ENCODE results near the gene TAC3.

Gene TAC3

DNA sequence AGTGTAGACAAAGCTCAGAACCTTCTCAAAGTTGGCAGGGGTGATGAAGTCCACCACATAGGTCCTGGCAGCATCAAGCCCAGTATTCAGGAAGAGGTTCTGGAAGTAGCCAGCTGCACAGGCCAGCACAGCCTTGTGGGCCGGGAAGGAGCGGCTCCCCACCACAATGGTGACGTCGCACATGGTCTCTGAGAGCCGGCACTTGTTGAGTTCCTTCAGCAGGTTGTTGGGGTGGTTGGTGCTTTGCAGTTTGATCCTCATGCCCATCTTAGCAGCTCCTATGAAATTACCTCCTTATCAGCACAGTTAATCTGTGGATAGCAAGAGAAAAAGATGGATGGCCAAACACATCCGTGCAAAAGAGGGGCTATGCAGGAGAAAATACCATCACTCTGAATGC, 11.7 kb downstream of the TAC3 start:
- no peak for DNase-seq (ENCODE audit: low read depth)

DNA sequence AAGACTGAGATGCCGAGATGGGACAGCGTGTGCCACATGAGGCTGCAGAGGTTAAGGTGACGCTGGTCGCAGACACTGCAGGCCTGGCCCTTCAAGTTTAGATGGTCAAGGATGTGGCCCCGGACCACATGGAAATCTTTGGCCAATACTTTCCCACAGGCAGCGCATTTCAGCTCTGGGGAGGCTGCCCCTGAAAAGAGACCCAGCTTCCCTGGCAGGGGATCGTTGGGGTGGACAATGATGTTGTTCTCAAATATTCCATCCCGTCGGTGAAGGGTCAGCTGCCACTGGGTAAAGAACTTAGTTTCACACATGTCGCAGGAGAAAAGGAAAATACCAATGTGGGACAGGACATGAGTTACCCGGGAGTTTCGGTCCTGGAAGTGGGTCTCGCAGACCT, 12.9 kb downstream of the TAC3 start:
- DNase-seq (ENCODE audit: low read depth) = no peak

GRCh38 chr12:57001448-57001906, 14.9 kb downstream of the TAC3 start:
- DNase-seq (ENCODE audit: low read depth) = peak; percentile 78

GRCh38 chr12:57000393-57000792, 15.9 kb downstream of the TAC3 start:
- DNase-seq (ENCODE audit: low read depth) = peak; percentile 37

GRCh38 chr12:56999456-56999855, 16.9 kb downstream of the TAC3 start:
- peak; percentile 20 for DNase-seq (ENCODE audit: low read depth)

DNA sequence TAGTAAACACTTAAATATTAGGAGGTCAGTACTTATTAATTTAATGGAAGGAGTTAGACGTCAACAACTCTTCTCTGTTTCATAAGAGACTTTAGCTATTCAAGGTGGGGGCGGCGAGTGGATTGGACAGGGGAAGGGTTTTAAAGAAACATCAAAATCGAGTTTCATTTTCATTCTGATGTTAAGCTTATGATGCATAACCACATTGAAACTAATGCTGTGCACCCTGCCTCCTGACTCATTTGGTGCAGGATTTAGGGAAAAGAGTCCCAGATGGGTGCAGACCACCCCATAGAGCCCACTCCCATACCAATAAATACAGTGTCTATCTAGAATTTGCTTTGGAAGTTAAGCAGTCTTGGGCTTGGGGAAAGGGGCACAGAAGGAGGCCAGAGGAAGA, 17.3 kb downstream of the TAC3 start:
- no peak for DNase-seq (ENCODE audit: low read depth)

GRCh38 chr12:56998316-56998715, 18.0 kb downstream of the TAC3 start:
- DNase-seq (ENCODE audit: low read depth) = no peak

DNA sequence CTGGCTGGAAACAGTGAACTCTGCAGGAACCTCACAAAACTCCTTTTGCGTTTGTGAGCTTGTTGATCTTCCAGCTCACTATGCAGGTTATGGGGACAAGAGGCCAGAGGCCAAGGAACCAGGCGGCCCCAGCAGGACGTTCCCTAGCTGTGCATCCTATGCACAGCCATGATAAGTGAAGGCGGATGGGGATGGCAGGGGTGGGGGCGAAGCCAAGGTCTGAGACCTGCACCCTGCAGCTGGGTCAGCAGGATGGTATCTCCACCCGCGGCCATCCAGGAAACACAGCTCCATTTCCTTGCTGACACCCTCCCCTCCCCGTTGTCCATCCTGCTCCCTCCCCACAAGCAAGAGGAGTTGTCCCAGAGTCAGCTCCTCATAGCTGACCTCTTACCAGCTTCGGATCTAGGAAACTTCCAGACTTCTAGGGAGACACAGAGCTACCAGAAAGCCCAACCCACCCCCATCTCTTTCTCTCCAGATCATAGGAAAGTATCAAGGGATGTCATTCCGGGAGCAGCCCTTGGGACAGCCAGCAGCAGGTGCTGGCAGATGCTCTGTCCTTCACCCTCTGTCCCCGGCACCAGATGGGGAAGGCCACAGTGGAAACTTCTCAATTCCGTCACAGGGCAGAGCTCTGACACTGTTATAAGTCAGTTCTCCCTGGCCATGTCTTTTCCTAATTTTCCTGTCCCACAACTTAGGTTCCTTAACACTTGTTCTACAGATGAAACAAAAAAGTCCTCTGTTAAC, 19.4 kb downstream of the TAC3 start:
- DNase-seq (ENCODE audit: low read depth) = no peak

GRCh38 chr12:56995930-56996496, 20.3 kb downstream of the TAC3 start:
- DNase-seq (ENCODE audit: low read depth) = no peak

GRCh38 chr12:56995201-56995929, 21.0 kb downstream of the TAC3 start:
- DNase-seq (ENCODE audit: low read depth) = no peak

DNA sequence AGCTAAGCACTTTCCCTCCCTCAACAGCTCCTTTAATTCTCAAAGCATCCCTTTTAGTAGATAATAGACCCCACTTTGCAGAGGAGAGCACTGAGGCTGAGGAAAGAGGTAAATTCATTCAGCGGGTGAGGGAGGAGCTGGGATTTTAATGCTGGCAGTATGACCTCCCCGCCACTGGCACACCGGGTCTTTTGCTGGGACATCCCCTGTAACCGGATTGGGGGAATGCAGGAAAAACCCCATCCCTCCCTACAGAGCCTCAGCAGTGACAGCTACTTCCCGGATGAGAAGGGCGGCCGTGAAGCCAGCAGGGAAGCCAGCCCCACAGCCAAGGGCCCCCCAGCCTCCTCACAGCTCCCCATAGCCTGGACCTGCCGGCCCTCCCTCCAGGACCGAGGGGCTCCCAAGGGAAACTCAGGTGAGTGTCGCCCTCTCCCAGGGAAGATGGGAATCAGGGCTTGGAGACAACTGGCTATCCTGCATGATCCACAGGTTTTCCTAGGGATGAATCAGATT, 22.0 kb downstream of the TAC3 start:
- no peak for DNase-seq (ENCODE audit: low read depth)

DNA sequence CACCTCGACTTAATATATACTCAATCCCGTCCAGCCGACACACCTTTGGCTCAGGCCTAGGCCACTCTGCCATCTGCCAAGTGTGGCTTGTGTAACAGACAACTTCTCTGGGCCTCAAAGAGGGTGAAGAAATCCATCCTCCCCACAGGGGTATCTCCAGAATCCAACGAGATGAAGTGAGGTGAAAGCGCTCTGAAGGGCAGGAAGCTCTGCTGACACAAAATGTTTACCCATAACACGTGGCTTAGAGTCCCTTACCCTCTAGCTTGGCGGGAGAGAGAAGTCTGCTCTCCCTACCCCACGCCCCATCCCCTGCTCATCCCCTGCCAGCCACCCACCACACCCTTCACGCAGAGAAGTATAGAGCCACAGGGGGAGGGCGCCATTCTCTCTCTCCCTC, 23.0 kb downstream of the TAC3 start:
- no peak for DNase-seq (ENCODE audit: low read depth)

DNA sequence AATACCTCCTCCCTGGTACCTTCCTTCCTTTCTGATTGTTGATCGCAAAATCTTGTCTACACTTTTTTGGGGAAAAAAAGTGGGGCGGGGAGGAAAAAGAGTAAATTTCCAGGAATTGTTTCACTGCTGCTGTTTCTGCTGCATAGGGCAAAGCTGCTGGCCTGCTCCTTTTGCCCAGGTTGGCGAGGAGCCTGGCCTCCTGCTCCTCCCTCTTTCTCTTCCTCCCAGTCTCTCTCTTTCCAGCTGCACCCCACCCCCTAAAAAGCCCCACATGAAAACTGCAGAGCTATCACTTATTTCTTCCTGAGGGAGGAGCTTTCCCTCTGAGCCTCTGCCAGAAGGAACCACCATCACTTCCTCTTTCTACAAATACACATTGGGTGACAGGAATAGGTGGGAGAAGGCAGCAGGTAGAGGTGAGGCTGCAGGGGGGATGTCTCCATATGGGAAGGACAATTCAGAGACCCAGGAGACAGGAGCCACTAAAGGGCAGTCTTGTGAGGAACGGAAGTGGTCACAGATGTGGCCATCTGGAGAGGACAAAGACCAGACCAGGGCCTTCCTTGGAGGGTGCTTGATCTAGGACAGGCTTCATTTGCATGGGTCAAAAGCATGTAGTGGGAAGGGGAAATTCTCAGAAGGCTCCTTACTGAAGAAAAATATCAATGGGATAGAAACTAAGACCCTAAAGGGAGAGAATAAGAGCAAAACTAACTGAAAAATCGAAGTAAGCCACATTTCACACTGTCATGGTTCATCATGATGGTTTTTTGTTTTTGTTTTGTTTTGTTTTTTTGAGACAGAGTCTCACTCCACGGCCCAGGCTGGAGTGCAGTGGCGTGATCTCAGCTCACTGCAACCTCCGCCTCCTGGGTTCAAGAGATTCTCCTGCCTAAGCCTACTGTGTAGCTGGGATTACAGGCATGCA, 24.7 kb downstream of the TAC3 start:
- DNase-seq (ENCODE audit: low read depth) = no peak

DNA sequence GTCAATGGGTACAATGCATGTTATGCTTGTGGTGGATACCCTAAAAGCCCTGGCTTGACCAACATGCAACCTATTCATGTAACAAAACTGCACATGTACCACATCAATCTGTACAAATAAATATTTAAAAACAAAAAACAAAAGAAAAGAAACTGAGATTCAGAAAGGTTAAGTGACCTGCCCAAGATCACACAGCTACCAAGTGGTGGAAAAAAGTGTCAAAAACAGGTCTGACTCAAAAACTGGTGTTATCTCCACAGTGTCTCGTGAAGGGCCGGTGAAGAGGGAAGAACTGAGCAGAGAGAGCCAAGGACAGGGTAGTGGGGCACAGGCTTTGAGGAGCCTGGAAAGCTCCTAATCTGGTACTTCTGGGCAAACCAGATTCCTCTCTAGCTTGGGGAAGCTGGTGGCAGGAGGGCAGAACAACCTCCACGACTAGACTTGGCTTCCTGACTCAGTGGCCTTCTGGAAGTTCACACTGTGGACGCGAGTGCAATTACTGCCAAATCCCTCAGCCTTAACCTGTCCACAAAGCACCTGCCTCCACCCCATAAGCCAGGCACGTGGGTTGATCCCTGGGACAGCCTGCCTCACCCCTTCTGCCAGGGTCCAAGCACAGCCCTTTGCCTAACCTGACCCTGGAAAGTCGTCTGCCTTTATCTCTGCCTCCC, 25.5 kb downstream of the TAC3 start:
- no peak for DNase-seq (ENCODE audit: low read depth)

DNA sequence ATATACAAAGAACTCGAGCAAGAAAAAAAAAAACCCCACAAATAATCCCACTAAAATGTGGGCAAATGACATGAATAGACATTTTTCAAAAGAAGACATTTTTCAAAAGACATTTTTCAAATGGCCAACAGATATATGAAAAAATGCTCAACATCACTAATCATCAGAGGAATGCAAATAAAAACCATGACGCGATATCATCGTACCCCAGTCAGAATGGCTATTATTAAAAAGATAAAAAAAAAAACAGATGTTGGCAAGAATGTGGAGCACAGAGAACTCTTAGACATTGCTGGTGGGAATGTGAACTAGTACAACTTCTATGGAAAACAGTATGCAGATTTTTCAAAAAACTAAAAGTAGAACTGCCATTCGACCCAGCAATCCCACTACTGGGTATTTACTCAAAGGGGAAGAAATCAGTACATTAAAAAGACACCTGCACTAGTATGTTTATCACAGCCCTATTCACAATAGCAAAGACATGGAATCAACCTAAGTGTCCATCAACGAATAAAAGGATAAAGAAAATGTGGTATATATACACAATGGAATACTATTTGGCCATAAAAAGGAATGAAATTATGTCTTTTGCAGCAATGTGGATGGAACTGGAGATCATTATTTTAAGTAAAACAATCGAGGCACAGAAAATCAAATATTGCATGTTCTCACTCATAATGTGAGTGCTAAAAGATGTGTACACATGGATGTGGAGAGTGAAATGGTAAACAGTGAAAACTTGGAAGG, 26.3 kb downstream of the TAC3 start:
- peak; percentile 24 for DNase-seq (ENCODE audit: low read depth)

- DNase-seq (ENCODE audit: low read depth) = no peak
Observed at GRCh38 chr12:56988207-56988739, 28.1 kb downstream of the TAC3 start.

GRCh38 chr12:56987551-56988053, 28.7 kb downstream of the TAC3 start:
- peak; percentile 80 for DNase-seq (ENCODE audit: low read depth)

GRCh38 chr12:56987011-56987410, 29.3 kb downstream of the TAC3 start:
- no peak for DNase-seq (ENCODE audit: low read depth)

- peak; percentile 77 for DNase-seq (ENCODE audit: low read depth)
Observed at GRCh38 chr12:56985714-56986113, 30.6 kb downstream of the TAC3 start.

GRCh38 chr12:56983386-56983785, 32.9 kb downstream of the TAC3 start:
- DNase-seq (ENCODE audit: low read depth) = no peak

All from ELR (cell line).